ENCODE data around the gene USB1.

GRCh38 chr16:58038219-58038641 is 37.0 kb downstream of the USB1 start:
- TF ChIP-seq, protein P1, sequence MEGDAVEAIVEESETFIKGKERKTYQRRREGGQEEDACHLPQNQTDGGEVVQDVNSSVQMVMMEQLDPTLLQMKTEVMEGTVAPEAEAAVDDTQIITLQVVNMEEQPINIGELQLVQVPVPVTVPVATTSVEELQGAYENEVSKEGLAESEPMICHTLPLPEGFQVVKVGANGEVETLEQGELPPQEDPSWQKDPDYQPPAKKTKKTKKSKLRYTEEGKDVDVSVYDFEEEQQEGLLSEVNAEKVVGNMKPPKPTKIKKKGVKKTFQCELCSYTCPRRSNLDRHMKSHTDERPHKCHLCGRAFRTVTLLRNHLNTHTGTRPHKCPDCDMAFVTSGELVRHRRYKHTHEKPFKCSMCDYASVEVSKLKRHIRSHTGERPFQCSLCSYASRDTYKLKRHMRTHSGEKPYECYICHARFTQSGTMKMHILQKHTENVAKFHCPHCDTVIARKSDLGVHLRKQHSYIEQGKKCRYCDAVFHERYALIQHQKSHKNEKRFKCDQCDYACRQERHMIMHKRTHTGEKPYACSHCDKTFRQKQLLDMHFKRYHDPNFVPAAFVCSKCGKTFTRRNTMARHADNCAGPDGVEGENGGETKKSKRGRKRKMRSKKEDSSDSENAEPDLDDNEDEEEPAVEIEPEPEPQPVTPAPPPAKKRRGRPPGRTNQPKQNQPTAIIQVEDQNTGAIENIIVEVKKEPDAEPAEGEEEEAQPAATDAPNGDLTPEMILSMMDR (IDR thresholded peaks at IDR 0.05), result no peak
- no peak for TF ChIP-seq POLR2A (IDR thresholded peaks at IDR 0.05)
